OCI-LY3 (cell line): Measurements from ENCODE around the gene FSIP1.

Experiments used
- H2AFZ ChIP-seq: fragments of 200-600, 300-600 bp; shearing (Covaris generic); 2 replicates; pipeline ENCODE4 v1.6.0; 2014; ENCODE audit warnings: antibody characterized with exemption, low read depth, low read length
- H3K27ac ChIP-seq: fragments of 200-600, 300-600 bp; sonication (generic); 2 replicates; pipeline ENCODE4 v1.5.1; 2014; ENCODE audit warnings: mild to moderate bottlenecking, low read length, moderate library complexity, mixed read lengths
- H3K27me3 ChIP-seq: fragments of 200-600, 300-600 bp; sonication (generic); 2 replicates; pipeline ENCODE4 v1.6.1; 2014; ENCODE audit warnings: low read depth, low read length, mixed read lengths
- H3K36me3 ChIP-seq: fragments of 200-600, 300-600 bp; sonication (generic); replicated peaks from 2 replicates; pipeline ENCODE3; 2014; ENCODE audit warnings: low read depth, low read length, mixed read lengths
- H3K4me1 ChIP-seq: fragments of 300-600, 200-600 bp; sonication (generic); 2 replicates; pipeline ENCODE4 v1.6.1; 2014; ENCODE audit warnings: low read length, mixed read lengths
- H3K4me2 ChIP-seq: fragments of 200-600, 300-600 bp; sonication (generic); 2 replicates; pipeline ENCODE4 v1.6.1; 2014; ENCODE audit warnings: low read length, mixed read lengths
- H3K4me3 ChIP-seq: fragments of 300-600, 200-600 bp; sonication (generic); 2 replicates; pipeline ENCODE4 v1.5.1; 2014; ENCODE audit warnings: antibody characterized with exemption, mild to moderate bottlenecking, low read length, moderate library complexity
- H3K79me2 ChIP-seq: fragments of 300-600, 200-600 bp; shearing (Covaris generic); 2 replicates; pipeline ENCODE4 v1.6.1; 2014; ENCODE audit warnings: mild to moderate bottlenecking, low read length, mixed read lengths
- H3K9ac ChIP-seq: fragments of 300-600, 200-600 bp; shearing (Covaris generic); 2 replicates; pipeline ENCODE4 v1.6.0; 2014; ENCODE audit warnings: mild to moderate bottlenecking, low read length, moderate library complexity
- H3K9me3 ChIP-seq: fragments of 200-600, 300-600 bp; shearing (Covaris generic); 2 replicates; pipeline ENCODE4 v1.6.1; 2014; ENCODE audit warnings: low read length, mixed read lengths; ENCODE audit not compliant: insufficient read depth
- H4K20me1 ChIP-seq: fragments of 200-600, 300-600 bp; sonication (generic); 2 replicates; pipeline ENCODE4 v1.6.1; 2016; ENCODE audit warnings: low read length, mixed read lengths; ENCODE audit not compliant: insufficient read depth
- CTCF ChIP-seq: fragments of 200-600, 300-600 bp; sonication (generic); IDR thresholded peaks from 2 replicates; pipeline ENCODE4 v1.5.1; 2014; ENCODE audit warnings: antibody characterized with exemption, low read length, low read depth
- EZH2phosphoT487 ChIP-seq: fragments of 200-600 bp; shearing (Covaris generic); IDR thresholded peaks from 2 replicates; pipeline ENCODE4 v1.6.1; 2018; ENCODE audit warnings: antibody characterized with exemption, mixed run types, low read depth

FSIP1 gene

GRCh38 chr15:39573287-39573686 is 209.4 kb downstream of the FSIP1 start:
- no peaks in the 10 kb centered on the region for H3K27me3 ChIP-seq
- no peaks in the 10 kb centered on the region for H3K36me3 ChIP-seq
- H3K9me3 ChIP-seq, result no peaks in the 10 kb centered on the region
- H3K4me2 ChIP-seq, result no peak overlapping the region
- no peak overlapping the region for H2AFZ ChIP-seq
- no peak overlapping the region for H3K4me3 ChIP-seq
- H3K9ac ChIP-seq, result no peak overlapping the region
- H3K4me1 ChIP-seq, result no peaks in the 10 kb centered on the region
- no peaks in the 10 kb centered on the region for H4K20me1 ChIP-seq
- no peak for TF ChIP-seq EZH2phosphoT487
- TF ChIP-seq CTCF, result no peak
- H3K79me2 ChIP-seq, result no peaks in the 10 kb centered on the region
- H3K27ac ChIP-seq, result no peak overlapping the region

- H4K20me1 ChIP-seq, result no peaks in the 10 kb centered on the region
- H3K4me2 ChIP-seq, result no peak overlapping the region
- TF ChIP-seq EZH2phosphoT487, result no peak
- no peak for TF ChIP-seq CTCF
These were observed 216.8 kb downstream of the FSIP1 start for GRCh38 chr15:39565851-39566250.

GRCh38 chr15:39564972-39565665 is 217.5 kb downstream of the FSIP1 start:
- H3K9ac ChIP-seq, result no peak overlapping the region
- no peaks in the 10 kb centered on the region for H3K79me2 ChIP-seq
- H3K36me3 ChIP-seq, result no peaks in the 10 kb centered on the region
- TF ChIP-seq CTCF (no peak), EZH2phosphoT487 (no peak)
- H3K27me3 ChIP-seq, result no peaks in the 10 kb centered on the region
- no peaks in the 10 kb centered on the region for H3K9me3 ChIP-seq
- H3K4me3 ChIP-seq, result no peak overlapping the region
- no peaks in the 10 kb centered on the region for H3K4me1 ChIP-seq
- H4K20me1 ChIP-seq, result no peaks in the 10 kb centered on the region
- no peak overlapping the region for H3K4me2 ChIP-seq
- H3K27ac ChIP-seq, result no peak overlapping the region
- no peak overlapping the region for H2AFZ ChIP-seq

More at GRCh38 chr15:39565851-39566250, 216.8 kb downstream of the FSIP1 start:
- H3K4me3 ChIP-seq, result no peak overlapping the region
- no peak overlapping the region for H3K9ac ChIP-seq
- no peaks in the 10 kb centered on the region for H3K79me2 ChIP-seq
- H3K36me3 ChIP-seq, result no peaks in the 10 kb centered on the region
- H3K27me3 ChIP-seq, result no peaks in the 10 kb centered on the region
- no peaks in the 10 kb centered on the region for H3K9me3 ChIP-seq
- H3K4me1 ChIP-seq, result no peaks in the 10 kb centered on the region
- no peak overlapping the region for H3K27ac ChIP-seq
- no peak overlapping the region for H2AFZ ChIP-seq

- no peak overlapping the region for H3K27ac ChIP-seq
- no peaks in the 10 kb centered on the region for H3K27me3 ChIP-seq
- no peaks in the 10 kb centered on the region for H3K79me2 ChIP-seq
- no peak overlapping the region for H2AFZ ChIP-seq
- H3K4me3 ChIP-seq, result no peak overlapping the region
- no peaks in the 10 kb centered on the region for H3K9me3 ChIP-seq
- no peaks in the 10 kb centered on the region for H3K36me3 ChIP-seq
- H4K20me1 ChIP-seq, result no peaks in the 10 kb centered on the region
- no peak overlapping the region for H3K9ac ChIP-seq
- H3K4me1 ChIP-seq, result peaks cover 19% of the 10 kb centered on the region
- no peak overlapping the region for H3K4me2 ChIP-seq
- TF ChIP-seq EZH2phosphoT487 (no peak), CTCF (no peak)
These were observed 224.2 kb downstream of the FSIP1 start for GRCh38 chr15:39558421-39558820.
